ENCODE results near the gene RNF113B. TPM values are rescaled to one million over a fixed set of nuclear protein-coding genes. Genes with fewer than 3 reads are reported as not detected.
A peak's percentile ranks its signal among the peaks of the same experiment; 100 is the strongest.

Gene RNF113B
- total and polyA plus RNA-seq, 4 experiments from 2014 or later, result not detected

DNA sequence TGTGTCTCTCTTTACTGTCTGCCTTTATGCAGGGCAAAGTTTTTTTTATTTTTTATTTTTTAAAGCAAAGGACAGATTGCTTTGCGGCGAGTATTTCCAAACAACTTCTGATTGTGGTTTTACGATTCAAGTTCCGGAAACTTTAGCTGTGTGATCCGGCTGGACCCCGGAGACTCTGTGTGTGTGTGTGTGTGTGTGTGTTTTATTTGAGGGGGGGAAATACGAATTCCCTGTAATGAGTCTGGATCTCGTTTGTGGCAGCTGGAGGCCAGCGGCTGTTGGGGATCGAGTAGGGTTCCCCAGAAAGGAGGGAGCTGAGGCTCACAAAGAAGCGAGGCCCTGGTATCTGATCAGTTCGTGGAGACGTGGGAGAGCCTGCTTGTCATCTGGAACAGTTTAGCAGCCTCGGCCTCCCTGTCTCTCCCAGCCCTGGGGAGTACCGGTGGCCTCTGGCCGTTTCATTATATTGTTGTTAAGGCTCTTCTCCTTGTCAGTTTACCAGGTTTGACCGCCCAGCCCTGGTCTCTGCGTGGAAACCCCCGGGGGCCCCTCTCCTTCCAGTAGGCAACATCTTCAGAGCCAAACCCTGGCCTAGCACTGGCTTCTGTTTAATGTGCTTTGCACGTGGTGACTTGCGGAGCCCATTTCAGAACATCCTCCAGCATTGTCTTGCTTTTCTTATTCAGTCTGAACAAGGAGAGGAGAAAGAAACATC is 32.9 kb downstream of the RNF113B start:
- peaks cover 0 to 1% (median 0%) of the 10 kb centered on the region in 8 donors for H3K9me3 Mint-ChIP-seq
- Histone ChIP-seq H3K27ac (ENCODE audit: low read depth, low read length) (no peak overlapping the region), H3K4me1 (ENCODE audit: insufficient read depth, low read length) (no peaks in the 10 kb centered on the region), H3K36me3 (ENCODE audit: insufficient read depth, low read length) (no peaks in the 10 kb centered on the region), H3K9me3 (ENCODE audit: control insufficient read depth in 1 of 2, low read length in 2 of 2) (no peaks in the 10 kb centered on the region), H3K27me3 (ENCODE audit: insufficient read depth, low read length) (peaks cover 11% of the 10 kb centered on the region), H3K4me3 (ENCODE audit: low read length in 2 of 2) (no peak overlapping the region)
- H3K36me3 Mint-ChIP-seq, result no peaks in the 10 kb centered on the region
- CTCF ChIA-PET (ENCODE audit: partially characterized antibody), result no interaction called here
- no peak overlapping the region for H3K27ac Mint-ChIP-seq
- intact Hi-C loops (cut with micrococcal nuclease), result no loop called here
- POLR2A ChIA-PET (ENCODE audit: partially characterized antibody), result no interaction called here
- H3K4me1 Mint-ChIP-seq, result peaks cover 3 to 24% (median 6%) of the 10 kb centered on the region in 4 donors
- peak overlapping the region; percentile 27 to 74 (median 56) for H3K4me3 Mint-ChIP-seq
- H3K27me3 Mint-ChIP-seq, result peaks cover 39 to 49% of the 10 kb centered on the region in 2 donors
- no peak for DNase-seq

DNA sequence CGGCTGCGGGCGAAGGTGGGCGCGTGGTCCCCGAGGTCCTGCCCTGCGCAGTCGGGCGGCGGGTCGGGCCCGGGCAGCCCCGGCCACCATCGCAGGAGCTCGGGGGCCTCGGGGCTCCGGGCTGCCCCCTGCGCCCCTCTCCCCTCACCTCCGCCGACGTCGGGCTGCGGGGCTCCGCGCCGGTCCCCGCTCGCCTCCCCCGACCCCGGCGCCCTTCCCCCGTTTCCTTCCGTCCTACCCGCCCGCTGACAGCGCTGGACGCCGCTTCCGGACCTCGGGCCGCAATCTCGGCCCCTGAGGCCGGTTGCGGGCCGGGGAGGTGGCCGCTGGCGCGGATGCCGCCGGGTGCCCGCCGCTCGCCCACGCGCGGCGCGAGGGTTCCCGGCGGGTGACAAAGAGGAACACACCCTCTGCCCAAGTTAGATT is 33.5 kb downstream of the RNF113B start:
- ChIA-PET CTCF (ENCODE audit: partially characterized antibody) (no interaction called here), POLR2A (ENCODE audit: partially characterized antibody) (no interaction called here)
- Mint-ChIP-seq H3K4me1 (peaks cover 3 to 24% (median 6%) of the 10 kb centered on the region in 4 donors), H3K27ac (no peak overlapping the region), H3K9me3 (peaks cover 0 to 1% (median 0%) of the 10 kb centered on the region in 8 donors), H3K36me3 (no peaks in the 10 kb centered on the region), H3K4me3 (peak overlapping the region in 3 of 8 donors; percentile 52 to 74 (median 63)), H3K27me3 (peaks cover 39 to 48% of the 10 kb centered on the region in 2 donors)
- Histone ChIP-seq H3K4me1 (ENCODE audit: insufficient read depth, low read length) (no peaks in the 10 kb centered on the region), H3K9me3 (ENCODE audit: control insufficient read depth in 1 of 2, low read length in 2 of 2) (no peaks in the 10 kb centered on the region), H3K27ac (ENCODE audit: low read depth, low read length) (no peak overlapping the region), H3K27me3 (ENCODE audit: insufficient read depth, low read length) (peaks cover 11% of the 10 kb centered on the region), H3K4me3 (ENCODE audit: low read length in 2 of 2) (no peak overlapping the region), H3K36me3 (ENCODE audit: insufficient read depth, low read length) (no peaks in the 10 kb centered on the region)
- no peak for DNase-seq
- intact Hi-C loops (cut with micrococcal nuclease), result no loop called here

DNA sequence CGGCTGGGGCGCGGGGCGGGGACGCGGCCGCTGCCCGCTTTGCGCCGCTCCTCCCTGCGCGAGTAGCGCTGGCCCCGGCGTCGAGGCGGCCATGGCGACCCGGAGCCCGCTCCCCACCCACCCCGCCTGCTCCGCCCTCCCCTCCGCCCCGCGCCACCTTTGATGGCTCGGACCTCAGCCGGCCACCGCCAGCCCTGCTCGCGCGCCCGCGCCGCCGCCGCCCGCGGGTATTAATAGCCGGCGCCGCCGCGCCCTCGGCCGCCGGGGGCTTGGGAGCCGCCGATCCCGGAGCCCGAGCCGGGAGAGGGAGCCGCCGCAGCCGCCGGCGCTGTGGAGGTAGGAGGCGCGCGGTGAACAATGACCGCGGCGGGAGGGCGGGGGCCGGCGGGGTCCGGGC is 33.9 kb downstream of the RNF113B start:
- no peak overlapping the region for H3K4me3 Mint-ChIP-seq
- H3K9me3 Mint-ChIP-seq, result peaks cover 0 to 1% (median 0%) of the 10 kb centered on the region in 8 donors
- H3K27ac Mint-ChIP-seq, result no peak overlapping the region
- ChIA-PET CTCF (ENCODE audit: partially characterized antibody) (no interaction called here), POLR2A (ENCODE audit: partially characterized antibody) (no interaction called here)
- Histone ChIP-seq H3K4me1 (ENCODE audit: insufficient read depth, low read length) (no peaks in the 10 kb centered on the region), H3K4me3 (ENCODE audit: low read length in 2 of 2) (no peak overlapping the region), H3K27ac (ENCODE audit: low read depth, low read length) (no peak overlapping the region), H3K9me3 (ENCODE audit: control insufficient read depth in 1 of 2, low read length in 2 of 2) (no peaks in the 10 kb centered on the region), H3K36me3 (ENCODE audit: insufficient read depth, low read length) (no peaks in the 10 kb centered on the region), H3K27me3 (ENCODE audit: insufficient read depth, low read length) (peaks cover 13% of the 10 kb centered on the region)
- intact Hi-C loops (cut with micrococcal nuclease), result no loop called here
- peaks cover 3 to 24% (median 6%) of the 10 kb centered on the region in 4 donors for H3K4me1 Mint-ChIP-seq
- no peaks in the 10 kb centered on the region for H3K36me3 Mint-ChIP-seq
- DNase-seq, result no peak
- peaks cover 35 to 48% of the 10 kb centered on the region in 2 donors for H3K27me3 Mint-ChIP-seq

DNA sequence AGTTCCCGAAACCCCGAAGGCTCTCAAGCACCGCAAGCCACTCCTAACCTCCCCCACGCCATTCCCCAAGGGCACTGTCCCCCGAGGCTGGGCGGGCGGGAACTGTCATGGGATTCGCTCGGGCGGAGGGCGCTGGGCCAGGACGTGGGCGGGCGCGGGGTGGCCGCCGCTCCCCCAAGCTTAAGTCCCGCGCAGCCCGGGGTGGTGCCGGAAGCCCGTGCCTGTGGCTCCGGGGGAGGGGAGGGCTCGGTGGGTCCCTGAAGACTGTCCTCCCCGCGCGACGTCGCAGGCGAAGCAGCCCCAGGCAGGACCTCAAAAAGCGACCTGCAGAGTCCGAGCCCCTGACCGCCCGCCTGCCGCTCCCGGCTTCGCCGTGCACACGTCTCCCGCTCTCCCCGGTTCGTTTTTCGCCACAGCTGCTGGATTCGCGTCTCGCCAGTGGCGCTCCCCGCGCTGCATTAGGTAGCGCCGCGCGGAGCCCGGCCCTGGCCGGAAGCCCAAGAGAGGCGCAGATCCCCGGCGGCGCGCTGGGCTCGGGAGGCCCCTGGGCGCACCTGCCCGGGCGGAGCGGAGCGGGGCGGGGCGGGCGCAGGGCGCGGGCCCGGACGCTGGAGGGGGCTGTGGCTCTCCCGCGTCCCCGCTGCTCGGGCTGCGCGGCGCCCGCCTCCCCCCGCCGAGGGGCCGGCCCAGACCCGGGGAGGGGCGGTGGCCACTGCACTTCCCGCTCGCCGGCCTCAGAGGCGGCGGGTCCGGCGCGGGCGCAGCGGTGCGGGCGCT is 34.5 kb downstream of the RNF113B start, which contains the start of gene FARP1:
Gene FARP1 (plus strand): TSS at position 715 of the 777 bp plus-strand sequence. CDS start 70,149 bp downstream, outside the sequence.
- H3K9me3 Mint-ChIP-seq, result peaks cover 0 to 1% (median 0%) of the 10 kb centered on the region in 8 donors
- peaks cover 35 to 49% of the 10 kb centered on the region in 2 donors for H3K27me3 Mint-ChIP-seq
- peaks cover 3 to 24% (median 6%) of the 10 kb centered on the region in 4 donors for H3K4me1 Mint-ChIP-seq
- H3K4me3 Mint-ChIP-seq, result peak within 1 kb of the TSS; percentile 42 to 74 (median 58)
- no peak within 1 kb of the TSS for H3K27ac Mint-ChIP-seq
- Histone ChIP-seq H3K27ac (ENCODE audit: low read depth, low read length) (no peak within 1 kb of the TSS), H3K9me3 (ENCODE audit: control insufficient read depth in 1 of 2, low read length in 2 of 2) (no peaks in the 10 kb centered on the region), H3K36me3 (ENCODE audit: insufficient read depth, low read length) (no peaks in the 10 kb centered on the region), H3K27me3 (ENCODE audit: insufficient read depth, low read length) (peaks cover 13% of the 10 kb centered on the region), H3K4me1 (ENCODE audit: insufficient read depth, low read length) (no peaks in the 10 kb centered on the region), H3K4me3 (ENCODE audit: low read length in 2 of 2) (no peak within 1 kb of the TSS)
- intact Hi-C loops (cut with micrococcal nuclease), result no loop called here
- peak in 2 of 5 donors; percentile 2 to 9 for DNase-seq
- CTCF ChIA-PET (ENCODE audit: partially characterized antibody), result no interaction called here
- POLR2A ChIA-PET (ENCODE audit: partially characterized antibody), result no interaction called here
- H3K36me3 Mint-ChIP-seq, result no peaks in the 10 kb centered on the region

DNA sequence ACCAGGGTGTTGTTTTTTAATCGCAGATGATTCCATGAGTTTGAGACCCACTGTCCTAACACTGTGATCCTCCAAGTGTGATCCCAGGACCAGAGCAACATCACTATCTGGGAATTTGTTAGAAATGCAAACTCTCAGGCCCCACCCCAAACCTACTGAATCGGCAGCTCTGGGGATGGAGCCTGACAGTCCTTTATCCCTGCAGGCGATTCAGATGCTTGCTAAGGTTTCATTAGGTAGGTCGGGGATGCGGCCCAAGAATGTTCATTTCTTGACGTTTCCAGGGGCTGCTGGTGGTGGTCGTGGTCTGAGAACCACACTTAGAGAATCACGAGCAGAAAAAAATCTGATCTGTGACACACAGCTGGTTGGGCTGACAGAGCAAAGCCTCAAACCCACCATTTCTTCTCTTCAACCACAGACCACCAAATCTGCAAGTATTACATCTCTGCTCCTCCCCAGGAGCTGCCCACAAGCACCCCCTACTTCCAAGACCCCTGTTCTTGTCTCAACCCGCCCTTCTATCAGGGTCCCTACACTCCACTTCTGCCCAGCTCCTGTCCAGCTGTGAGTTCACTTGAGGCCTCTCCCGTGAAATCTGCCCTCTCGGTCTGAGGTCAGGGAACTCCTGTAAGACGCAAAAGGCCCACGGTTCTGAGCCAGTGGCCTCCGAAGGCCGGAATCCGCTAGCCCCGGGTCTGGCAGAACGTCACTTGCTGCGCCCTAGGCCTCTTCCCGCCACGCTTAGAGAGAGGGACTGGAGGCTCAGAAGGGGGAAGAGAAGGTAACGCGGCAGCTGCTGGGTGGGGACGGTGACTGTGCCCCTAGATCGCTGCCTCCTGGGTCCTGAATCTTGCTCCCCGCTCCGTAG is 35.3 kb downstream of the RNF113B start:
- H3K4me3 Mint-ChIP-seq, result peak overlapping the region; percentile 35 to 68 (median 50)
- Histone ChIP-seq H3K27ac (ENCODE audit: low read depth, low read length) (no peak overlapping the region), H3K4me1 (ENCODE audit: insufficient read depth, low read length) (no peaks in the 10 kb centered on the region), H3K9me3 (ENCODE audit: control insufficient read depth in 1 of 2, low read length in 2 of 2) (no peaks in the 10 kb centered on the region), H3K4me3 (ENCODE audit: low read length in 2 of 2) (no peak overlapping the region), H3K27me3 (ENCODE audit: insufficient read depth, low read length) (peaks cover 13% of the 10 kb centered on the region), H3K36me3 (ENCODE audit: insufficient read depth, low read length) (no peaks in the 10 kb centered on the region)
- CTCF ChIA-PET (ENCODE audit: partially characterized antibody), result no interaction called here
- intact Hi-C loops (cut with micrococcal nuclease), result no loop called here
- peaks cover 35 to 45% of the 10 kb centered on the region in 2 donors for H3K27me3 Mint-ChIP-seq
- POLR2A ChIA-PET (ENCODE audit: partially characterized antibody), result no interaction called here
- H3K4me1 Mint-ChIP-seq, result peaks cover 3 to 24% (median 6%) of the 10 kb centered on the region in 4 donors
- peaks cover 0 to 1% (median 0%) of the 10 kb centered on the region in 8 donors for H3K9me3 Mint-ChIP-seq
- H3K36me3 Mint-ChIP-seq, result no peaks in the 10 kb centered on the region
- no peak overlapping the region for H3K27ac Mint-ChIP-seq
- DNase-seq, result no peak

DNA sequence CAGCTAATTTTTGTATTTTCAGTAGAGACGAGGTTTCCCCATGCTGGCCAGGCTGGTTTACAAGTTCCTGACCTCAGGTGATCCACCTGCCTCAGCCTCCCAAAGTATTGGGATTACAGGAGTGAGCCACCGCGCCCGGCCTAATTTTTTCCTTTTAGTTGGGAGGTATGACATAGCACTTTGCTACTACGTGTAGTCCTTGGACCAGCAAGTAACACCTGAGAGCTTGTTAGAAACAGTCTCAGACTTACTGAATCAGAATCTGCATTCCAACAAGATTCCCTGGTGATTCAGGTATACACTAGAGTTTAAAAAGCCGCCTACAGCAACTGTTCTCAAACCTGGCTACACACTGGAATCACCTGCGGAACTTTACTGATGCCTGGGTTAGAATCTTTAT is 36.0 kb downstream of the RNF113B start:
- no peaks in the 10 kb centered on the region for H3K36me3 ChIP-seq (ENCODE audit: insufficient read depth, low read length)
- no peak overlapping the region for H3K27ac ChIP-seq (ENCODE audit: low read depth, low read length)
- intact Hi-C loops (cut with micrococcal nuclease), result no loop called here
- H3K4me1 ChIP-seq (ENCODE audit: insufficient read depth, low read length), result no peaks in the 10 kb centered on the region
- peaks cover 13% of the 10 kb centered on the region for H3K27me3 ChIP-seq (ENCODE audit: insufficient read depth, low read length)
- ChIA-PET CTCF (ENCODE audit: partially characterized antibody) (no interaction called here), POLR2A (ENCODE audit: partially characterized antibody) (no interaction called here)
- DNase-seq, result no peak
- no peak overlapping the region for H3K4me3 ChIP-seq (ENCODE audit: low read length in 2 of 2)
- peaks cover 35 to 42% of the 10 kb centered on the region in 2 donors for H3K27me3 Mint-ChIP-seq
- no peaks in the 10 kb centered on the region for H3K9me3 ChIP-seq (ENCODE audit: control insufficient read depth in 1 of 2, low read length in 2 of 2)
- H3K27ac Mint-ChIP-seq, result no peak overlapping the region
- H3K4me1 Mint-ChIP-seq, result peaks cover 3 to 24% (median 6%) of the 10 kb centered on the region in 4 donors
- H3K4me3 Mint-ChIP-seq, result peak overlapping the region in 1 of 8 donors; percentile 68
- H3K36me3 Mint-ChIP-seq, result no peaks in the 10 kb centered on the region
- peaks cover 0 to 1% (median 0%) of the 10 kb centered on the region in 8 donors for H3K9me3 Mint-ChIP-seq

Measured in CD4-positive, alpha-beta memory T cell (primary cell).